Measurements from ENCODE around the gene MYO1B. TPM values are rescaled to one million over a fixed set of nuclear protein-coding genes. Genes with fewer than 3 reads are reported as not detected.

Gene MYO1B
- total and polyA plus RNA-seq, 10 of the 15 experiments (the other 5 are each of a cell fraction or from before 2014, with no cell fraction given): 0.10 to 4.2 (median 1.6) TPM

- ChIA-PET POLR2A (no interaction called here), SMC1A (ENCODE audit: uncharacterized antibody, unreplicated experiment) (interaction anchor here (0.7 kb wide), 1 partner anchor 54 kb away, joined by 3 read pairs; no protein-coding TSS in a partner anchor), CTCF (interaction anchor here (1.0 to 3.2 kb wide), 2 partner anchors 9 to 159 kb away, joined by 3 to 11 read pairs; no protein-coding TSS in a partner anchor), RAD21 (ENCODE audit: unreplicated experiment) (no interaction called here)
- Histone ChIP-seq H3K4me1 (ENCODE audit: control insufficient read depth, insufficient read depth, low read length) (no peaks in the 10 kb centered on the region), H3K4me3 (no peak overlapping the region), H3K9me3 (replicated peaks; ENCODE audit: control insufficient read depth, insufficient read depth, low read length) (no peaks in the 10 kb centered on the region; the same call in 2 of the 3 replicates), H4K20me1 (ENCODE audit: control insufficient read depth, insufficient read depth) (no peaks in the 10 kb centered on the region), H3K36me3 (ENCODE audit: control insufficient read depth in 2 of 2, insufficient read depth in 2 of 2, low read length in 1 of 2) (no peaks in the 10 kb centered on the region), H3K79me2 (ENCODE audit: control insufficient read depth, insufficient read depth, low read length) (no peaks in the 10 kb centered on the region), H2AFZ (ENCODE audit: control insufficient read depth, low read depth, low read length) (no peak overlapping the region), H3K9ac (ENCODE audit: control insufficient read depth, insufficient read depth, low read length) (no peak overlapping the region), H3K27ac (ENCODE audit: control insufficient read depth, insufficient read depth) (no peak overlapping the region), H3K27me3 (replicated peaks in 1 of 2; ENCODE audit: control insufficient read depth in 2 of 2, insufficient read depth in 2 of 2, low read length in 1 of 2) (no peaks in the 10 kb centered on the region), H3K4me2 (ENCODE audit: control insufficient read depth, insufficient read depth) (no peak overlapping the region)
- WGBS (ENCODE audit: insufficient coverage, insufficient replicate concordance, low lambda C conversion rate, missing lambda C conversion rate): 0% methylated on average over 1 of the region's 1 CpG
- BruUV-seq (replicated peaks): no TSS peak
- TF ChIP-seq ZNF592 (IDR thresholded peaks at IDR 0.05) (no peak), GATAD2B (conservative IDR thresholded peaks at IDR 0.05; ENCODE audit: low read depth) (no peak)
- DNase-seq (ENCODE audit: low read depth, low spot score) (no peak), ATAC-seq (no peak), FAIRE-seq (no peak)
- intact Hi-C loops (cut with micrococcal nuclease; ENCODE audit: unreplicated experiment) (no loop called here), in situ Hi-C loops (cut with MboI) (no loop called here)
Observed at GRCh38 chr2:191209340-191209739, 35.9 kb upstream of the MYO1B start.

GRCh38 chr2:191212119-191212518 is 33.1 kb upstream of the MYO1B start:
- RAD21 ChIA-PET (ENCODE audit: unreplicated experiment): no interaction called here
- no peaks in the 10 kb centered on the region for H3K36me3 ChIP-seq (ENCODE audit: control insufficient read depth in 2 of 2, insufficient read depth in 2 of 2, low read length in 1 of 2)
- no peak overlapping the region for H3K27ac ChIP-seq (ENCODE audit: control insufficient read depth, insufficient read depth)
- ATAC-seq (no peak), DNase-seq (ENCODE audit: low read depth, low spot score) (no peak), FAIRE-seq (no peak)
- H3K79me2 ChIP-seq (ENCODE audit: control insufficient read depth, insufficient read depth, low read length): no peaks in the 10 kb centered on the region
- in situ Hi-C loops (cut with MboI): no loop called here
- no peak overlapping the region for H3K4me2 ChIP-seq (ENCODE audit: control insufficient read depth, insufficient read depth)
- H4K20me1 ChIP-seq (ENCODE audit: control insufficient read depth, insufficient read depth): no peaks in the 10 kb centered on the region
- intact Hi-C loops (cut with micrococcal nuclease; ENCODE audit: unreplicated experiment): no loop called here
- no peaks in the 10 kb centered on the region; the same call in 2 of the 3 replicates for H3K9me3 ChIP-seq (replicated peaks; ENCODE audit: control insufficient read depth, insufficient read depth, low read length)
- H3K4me3 ChIP-seq: no peak overlapping the region
- BruUV-seq (replicated peaks): no TSS peak
- SMC1A ChIA-PET (ENCODE audit: uncharacterized antibody, unreplicated experiment): no interaction called here
- no peak overlapping the region for H3K9ac ChIP-seq (ENCODE audit: control insufficient read depth, insufficient read depth, low read length)
- CTCF ChIA-PET: no interaction called here
- no peaks in the 10 kb centered on the region for H3K4me1 ChIP-seq (ENCODE audit: control insufficient read depth, insufficient read depth, low read length)
- H2AFZ ChIP-seq (ENCODE audit: control insufficient read depth, low read depth, low read length): no peak overlapping the region
- TF ChIP-seq SP1 (IDR thresholded peaks at IDR 0.05; ENCODE audit: low read depth, low read length): no peak
- TF ChIP-seq ZBTB33 (IDR thresholded peaks at IDR 0.05): no peak
- TF ChIP-seq KAT2A (conservative IDR thresholded peaks at IDR 0.05; ENCODE audit: control insufficient read depth, low read depth, low read length): no peak
- POLR2A ChIA-PET: no interaction called here
- no peaks in the 10 kb centered on the region for H3K27me3 ChIP-seq (replicated peaks in 1 of 2; ENCODE audit: control insufficient read depth in 2 of 2, insufficient read depth in 2 of 2, low read length in 1 of 2)

Data from GM12878 (cell line).